IMR-90 (cell line): ENCODE measurements around the gene GJD2. TPM values are rescaled to one million over a fixed set of nuclear protein-coding genes. Genes with fewer than 3 reads are reported as not detected.

Source experiments
- ATAC-seq: fragments of 200-7000 bp; cut with Tn5 transposase; 2 replicates; pipeline ENCODE4 v1.9.1; 2020; ENCODE audit warnings: low read depth, mild to moderate bottlenecking, moderate library complexity
- BruUV-seq: library from RNA; stranded (reverse); fragments of 400-500 nt; replicated peaks from 2 replicates; lab custom pipeline; 2021; lab: Mats Ljungman, UMichigan
- CTCF ChIA-PET: fragments of 300-600 bp; formaldehyde crosslinking; extraction: SDS; loops from one replicate; lab custom pipeline; 2021; ENCODE audit warnings: antibody characterized with exemption; lab: Yijun Ruan, JAX
- POLR2A ChIA-PET: fragments of 300-600 bp; sonication (Branson Sonifier 250); formaldehyde crosslinking; loops from one replicate; lab custom pipeline; 2022; ENCODE audit warnings: antibody characterized with exemption; ENCODE audit not compliant: unreplicated experiment; lab: Charles Lee
- DNase-seq: peaks from one replicate; pipeline ENCODE4 v3.0.0; 2013
- H2AFZ ChIP-seq: replicated peaks from 2 replicates; pipeline ENCODE3; 2013; ENCODE audit warnings: low read length, mild to moderate bottlenecking; ENCODE audit not compliant: poor library complexity
- H2AK5ac ChIP-seq: 2 replicates; pipeline ENCODE4 v1.6.1; 2013; ENCODE audit warnings: low read depth, low read length, inconsistent platforms
- H2AK9ac ChIP-seq: replicated peaks from 2 replicates; pipeline ENCODE3; 2013; ENCODE audit warnings: mild to moderate bottlenecking, low read depth, low read length, moderate library complexity; ENCODE audit not compliant: poor library complexity
- H2BK120ac ChIP-seq: 2 replicates; pipeline ENCODE4 v1.6.1; 2013; ENCODE audit warnings: low read depth, low read length, inconsistent platforms
- H2BK15ac ChIP-seq: 3 replicates; pipeline ENCODE4 v1.6.1; 2013; ENCODE audit warnings: low read depth, low read length, inconsistent platforms
- H2BK20ac ChIP-seq: 2 replicates; pipeline ENCODE4 v1.6.1; 2013; ENCODE audit warnings: low read depth, mild to moderate bottlenecking, inconsistent platforms, low read length, moderate library complexity
- H2BK5ac ChIP-seq: 2 replicates; pipeline ENCODE4 v1.6.1; 2013; ENCODE audit warnings: mild to moderate bottlenecking, low read depth, low read length, inconsistent platforms; ENCODE audit not compliant: poor library complexity, severe bottlenecking
- H3K14ac ChIP-seq: replicated peaks from 2 replicates; pipeline ENCODE4 v1.6.1; 2013; ENCODE audit warnings: low read depth, low read length, inconsistent platforms
- H3K18ac ChIP-seq: 2 replicates; pipeline ENCODE4 v1.6.1; 2013; ENCODE audit warnings: low read depth, low read length, control low read depth
- H3K23ac ChIP-seq: 2 replicates; pipeline ENCODE4 v1.6.1; 2013; ENCODE audit warnings: low read depth, low read length, inconsistent platforms
- H3K27ac ChIP-seq: 2 replicates; pipeline ENCODE4 v1.5.1; 2013; ENCODE audit warnings: mild to moderate bottlenecking, control low read depth, low read length; ENCODE audit not compliant: insufficient read depth
- H3K27me3 ChIP-seq: 2 replicates; pipeline ENCODE4 v1.6.1; 2013; ENCODE audit warnings: low read length; ENCODE audit not compliant: control insufficient read depth, insufficient read depth
- H3K36me3 ChIP-seq: 2 replicates; pipeline ENCODE4 v1.6.1; 2013; ENCODE audit warnings: low read length, mixed read lengths; ENCODE audit not compliant: control insufficient read depth, insufficient read depth
- H3K4ac ChIP-seq: 2 replicates; pipeline ENCODE4 v1.6.1; 2013; ENCODE audit warnings: low read depth, low read length, inconsistent platforms
- H3K4me1 ChIP-seq: 2 replicates; pipeline ENCODE4 v1.6.1; 2013; ENCODE audit warnings: low read length, mixed read lengths; ENCODE audit not compliant: control insufficient read depth, insufficient read depth
- H3K4me2 ChIP-seq: 2 replicates; pipeline ENCODE4 v1.6.1; 2013; ENCODE audit warnings: low read depth, mild to moderate bottlenecking, control low read depth, low read length, moderate library complexity
- H3K4me3 ChIP-seq: 2 replicates; pipeline ENCODE4 v1.5.1; 2013; ENCODE audit warnings: low read depth, mild to moderate bottlenecking, control low read depth, low read length, moderate library complexity; ENCODE audit not compliant: insufficient read depth
- H3K56ac ChIP-seq: 2 replicates; pipeline ENCODE4 v1.6.1; 2013; ENCODE audit warnings: low read length, inconsistent platforms; ENCODE audit not compliant: insufficient read depth; ENCODE audit errors: extremely low read depth
- H3K79me1 ChIP-seq, 2 experiments: 2 replicates each; pipeline ENCODE4 v1.6.1; 2013; ENCODE audit warnings: low read length in 2 of 2, inconsistent platforms in 1 of 2, low read depth in 1 of 2
- H3K9ac ChIP-seq: 2 replicates; pipeline ENCODE4 v1.6.1; 2013; ENCODE audit warnings: low read depth, low read length, control low read depth
- H3K9me1 ChIP-seq: 2 replicates; pipeline ENCODE4 v1.6.1; 2013; ENCODE audit warnings: low read length, inconsistent platforms; ENCODE audit not compliant: insufficient read depth
- H3K9me3 ChIP-seq: 2 replicates; pipeline ENCODE4 v1.6.1; 2013; ENCODE audit warnings: low read length; ENCODE audit not compliant: control insufficient read depth, insufficient read depth
- H4K20me1 ChIP-seq: 2 replicates; pipeline ENCODE4 v1.6.1; 2013; ENCODE audit warnings: low read length, inconsistent platforms; ENCODE audit not compliant: insufficient read depth
- H4K5ac ChIP-seq: 2 replicates; pipeline ENCODE4 v1.6.1; 2013; ENCODE audit warnings: mild to moderate bottlenecking, low read depth, low read length, control low read depth
- H4K8ac ChIP-seq, 2 experiments: 2 replicates each; pipeline ENCODE4 v1.6.1; 2013; ENCODE audit warnings: low read depth in 2 of 2, low read length in 2 of 2, control low read depth in 1 of 2, inconsistent platforms in 1 of 2
- H4K91ac ChIP-seq: 2 replicates; pipeline ENCODE4 v1.6.1; 2013; ENCODE audit warnings: low read depth, low read length, inconsistent platforms; ENCODE audit not compliant: insufficient read depth
- CEBPB ChIP-seq: IDR thresholded peaks from 2 replicates; pipeline ENCODE4 v1.6.1; 2012; ENCODE audit warnings: low read depth, low read length, improper control_type of control experiment
- ELK1 ChIP-seq: fragments of 150-350 bp; IDR thresholded peaks from 2 replicates; pipeline ENCODE4 v1.6.1; 2016; ENCODE audit warnings: low read depth, mild to moderate bottlenecking, low read length, moderate library complexity, borderline replicate concordance
- MAZ ChIP-seq: IDR thresholded peaks from 2 replicates; pipeline ENCODE4 v1.6.1; 2012; ENCODE audit warnings: low read depth, mild to moderate bottlenecking, low read length, improper control_type of control experiment, moderate library complexity, borderline replicate concordance
- NFE2L2 ChIP-seq: fragments of 150-350 bp; IDR thresholded peaks from 2 replicates; pipeline ENCODE4 v1.6.1; 2016; ENCODE audit warnings: low read depth, mild to moderate bottlenecking, low read length
- SMC3 ChIP-seq: fragments of 150-350 bp; IDR thresholded peaks from 2 replicates; pipeline ENCODE4 v1.6.1; 2016; ENCODE audit warnings: low read depth, mild to moderate bottlenecking, antibody characterized with exemption, low read length, moderate library complexity
- WGBS, 2 experiments: methylation state at CpG; one replicate each; pipeline versions ENCODE4 v1.1.5 to v1.1.7; 2013; ENCODE audit warnings: missing lambda C conversion rate in 2 of 2; ENCODE audit not compliant: insufficient read length in 1 of 2; ENCODE audit errors: extremely low coverage in 2 of 2; 5-methylcytosine and 5-hydroxymethylcytosine counted together
- dilution Hi-C: fragments of 300-500 bp; cut with HindIII; formaldehyde crosslinking; loops from one replicate; pipeline ENCODE4 v1.14.3; 2018; ENCODE audit warnings: low sequenced_read_pairs; ENCODE audit not compliant: unreplicated experiment
- in situ Hi-C: fragments of 300-500 bp; cut with MboI; formaldehyde crosslinking; loops from 3 replicates; pipeline ENCODE4 v1.14.3; 2019; ENCODE audit warnings: low sequenced_read_pairs, inconsistent platforms, mixed read lengths
- intact Hi-C: fragments of 100-400 bp; cut with micrococcal nuclease; formaldehyde crosslinking; loops from 2 replicates; pipeline ENCODE4 v1.10.0; 2022
- polyA plus RNA-seq, 3 experiments: library from polyadenylated mRNA; depleted of rRNA; stranded (reverse); fragments of >200 nt; gene quantifications; 2 replicates each; pipeline ENCODE4 v1.2.3, GENCODE V29; 2012; ENCODE audit warnings: low replicate concordance in 1 of 3
- total RNA-seq: library from RNA; depleted of rRNA; stranded (reverse); fragments of >200 nt; gene quantifications from 2 replicates; pipeline ENCODE4 v1.2.3, GENCODE V29; 2012

Gene GJD2
- total and polyA plus RNA-seq, 2 of the 4 experiments (the other 2 are of a cell fraction), result not detected

- H3K27me3 ChIP-seq, result no peaks in the 10 kb centered on the region
- intact Hi-C loops, result loop anchor here (5.0 kb wide), 1 partner anchor 87 kb away; no protein-coding TSS in a partner anchor
- no peak overlapping the region; a peak in 1 of 4 replicates for H4K8ac ChIP-seq
- peak overlapping the region; percentile 3; the same call in 1 of the 2 replicates for H2BK120ac ChIP-seq
- peak overlapping the region; percentile 28 for H3K4ac ChIP-seq
- ChIA-PET POLR2A (no interaction called here), CTCF (no interaction called here)
- H3K4me1 ChIP-seq, result peaks cover 11% of the 10 kb centered on the region; the same call in 1 of the 2 replicates
- H3K56ac ChIP-seq, result no peak overlapping the region
- H3K9ac ChIP-seq, result no peak overlapping the region
- no peak overlapping the region for H3K4me3 ChIP-seq
- no peaks in the 10 kb centered on the region for H3K9me3 ChIP-seq
- no peak overlapping the region for H2BK15ac ChIP-seq
- H4K91ac ChIP-seq, result peak overlapping the region; percentile 12; the same call in 1 of the 2 replicates
- dilution Hi-C loops, result no loop called here
- ATAC-seq (no peak; the same call in 1 of the 2 replicates), DNase-seq (peak; percentile 23)
- H3K36me3 ChIP-seq, result no peaks in the 10 kb centered on the region
- H2BK5ac ChIP-seq, result no peak overlapping the region
- H3K79me1 ChIP-seq, result no peaks in the 10 kb centered on the region
- no peak overlapping the region for H3K27ac ChIP-seq
- H3K23ac ChIP-seq, result peak overlapping the region; percentile 3; the same call in 1 of the 2 replicates
- no peak overlapping the region for H2AK5ac ChIP-seq
- no CpG with 5 or more reads among the region's 2 CpGs for WGBS, 2 experiments
- no peaks in the 10 kb centered on the region for H4K20me1 ChIP-seq
- 0 out of 2 replicates have a peak overlapping the region, but pooled peaks have one; percentile 5 for H3K14ac ChIP-seq
- in situ Hi-C loops, result no loop called here
- no peak for TF ChIP-seq ELK1
- TF ChIP-seq MAZ, result no peak
- no peak for TF ChIP-seq NFE2L2
- TF ChIP-seq SMC3, result no peak
- TF ChIP-seq CEBPB, result no peak
- no peak overlapping the region for H4K5ac ChIP-seq
- H2AK9ac ChIP-seq, result no peak overlapping the region
- H3K4me2 ChIP-seq, result peak overlapping the region; percentile 1; the same call in 1 of the 2 replicates
- H2BK20ac ChIP-seq, result peak overlapping the region; percentile 13
- H3K18ac ChIP-seq, result peak overlapping the region; percentile 69; the same call in 1 of the 2 replicates
- no peaks in the 10 kb centered on the region for H3K9me1 ChIP-seq
- H2AFZ ChIP-seq, result no peak overlapping the region
- BruUV-seq, result no TSS peak
Measured at GRCh38 chr15:34725556-34725955, 29.2 kb downstream of the GJD2 start.
